Measurements from ENCODE around the gene PRKCB.

DNA sequence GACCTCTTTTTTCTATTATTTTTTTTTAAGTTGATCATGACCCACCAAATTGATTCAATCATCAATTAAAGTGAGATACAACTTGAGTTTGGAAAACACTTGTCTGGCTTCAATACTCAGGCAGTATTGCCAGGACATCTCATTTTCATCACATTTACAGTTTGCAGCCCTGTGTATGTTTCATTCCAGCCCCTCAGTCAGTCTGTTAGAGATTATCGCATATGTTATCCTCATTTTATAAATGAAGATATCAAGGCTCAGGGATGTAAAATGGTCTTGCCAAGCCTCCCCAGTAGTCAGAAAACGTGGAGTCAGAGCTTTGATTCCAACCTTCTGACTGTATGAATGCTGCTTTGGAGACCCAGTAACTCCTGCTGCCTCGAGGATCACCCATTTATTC is 333.1 kb downstream of the PRKCB start:
- TF ChIP-seq, protein P1, sequence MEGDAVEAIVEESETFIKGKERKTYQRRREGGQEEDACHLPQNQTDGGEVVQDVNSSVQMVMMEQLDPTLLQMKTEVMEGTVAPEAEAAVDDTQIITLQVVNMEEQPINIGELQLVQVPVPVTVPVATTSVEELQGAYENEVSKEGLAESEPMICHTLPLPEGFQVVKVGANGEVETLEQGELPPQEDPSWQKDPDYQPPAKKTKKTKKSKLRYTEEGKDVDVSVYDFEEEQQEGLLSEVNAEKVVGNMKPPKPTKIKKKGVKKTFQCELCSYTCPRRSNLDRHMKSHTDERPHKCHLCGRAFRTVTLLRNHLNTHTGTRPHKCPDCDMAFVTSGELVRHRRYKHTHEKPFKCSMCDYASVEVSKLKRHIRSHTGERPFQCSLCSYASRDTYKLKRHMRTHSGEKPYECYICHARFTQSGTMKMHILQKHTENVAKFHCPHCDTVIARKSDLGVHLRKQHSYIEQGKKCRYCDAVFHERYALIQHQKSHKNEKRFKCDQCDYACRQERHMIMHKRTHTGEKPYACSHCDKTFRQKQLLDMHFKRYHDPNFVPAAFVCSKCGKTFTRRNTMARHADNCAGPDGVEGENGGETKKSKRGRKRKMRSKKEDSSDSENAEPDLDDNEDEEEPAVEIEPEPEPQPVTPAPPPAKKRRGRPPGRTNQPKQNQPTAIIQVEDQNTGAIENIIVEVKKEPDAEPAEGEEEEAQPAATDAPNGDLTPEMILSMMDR (conservative IDR thresholded peaks at IDR 0.05; ENCODE audit: low read length): no peak
- no peak for TF ChIP-seq EZH2phosphoT487 (IDR thresholded peaks at IDR 0.05; ENCODE audit: borderline replicate concordance, low read depth, low read length)

All from OCI-LY7 (cell line).